ENCODE measurements around the gene DNAJC5G. TPM values are rescaled to one million over a fixed set of nuclear protein-coding genes. Genes with fewer than 3 reads are reported as not detected.

Gene DNAJC5G
- total RNA-seq, 1 experiment from 2014 or later, result 0.37 TPM

GRCh38 chr2:27261241-27261925 is 13.8 kb upstream of the DNAJC5G start:
- H3T11ph ChIP-seq (ENCODE audit: low read length), result no peak overlapping the region
- peaks cover 27 to 29% of the 10 kb centered on the region in 2 experiments for H3K4me1 Mint-ChIP-seq
- H3K18ac ChIP-seq (ENCODE audit: insufficient read length, low read depth, low read length), result no peak overlapping the region
- H3K4me2 ChIP-seq (ENCODE audit: insufficient read depth, insufficient read length, low read length), result peak overlapping the region; percentile 46
- no peak overlapping the region for H2BK5ac ChIP-seq (ENCODE audit: insufficient read length, low read length)
- no CpG with 5 or more reads among the region's 11 CpGs for WGBS (ENCODE audit: extremely low coverage, insufficient read length, low lambda C conversion rate)
- H3K4ac ChIP-seq (ENCODE audit: low read depth, low read length), result no peak overlapping the region
- H2AFZ ChIP-seq (ENCODE audit: low read length), result no peak overlapping the region
- no peak for DNase-seq
- no peak overlapping the region for H4K5ac ChIP-seq (ENCODE audit: insufficient read length, low read depth, low read length)
- H3K9me3 ChIP-seq (ENCODE audit: control insufficient read depth, low read depth, low read length), result no peaks in the 10 kb centered on the region
- peaks cover 54% of the 10 kb centered on the region for H3K27me3 Mint-ChIP-seq (ENCODE audit: low read depth)
- no peak overlapping the region for H3K9ac ChIP-seq (ENCODE audit: extremely low read depth, insufficient read length, low read length)
- H2BK120ac ChIP-seq (ENCODE audit: low read depth, low read length, poor library complexity, severe bottlenecking), result no peak overlapping the region
- no peak overlapping the region for H4K8ac ChIP-seq (replicated peaks; ENCODE audit: insufficient read length, low read depth, low read length)
- no peak overlapping the region for H2BK15ac ChIP-seq (ENCODE audit: low read depth, low read length)
- no peaks in the 10 kb centered on the region for H4K20me1 ChIP-seq (ENCODE audit: control insufficient read depth, insufficient read depth, insufficient read length)
- no peaks in the 10 kb centered on the region; a peak in 2 of 5 replicates for H3K9me3 Mint-ChIP-seq
- H3K23ac ChIP-seq (ENCODE audit: insufficient read length, low read depth, low read length), result no peak overlapping the region
- H2AK5ac ChIP-seq (ENCODE audit: insufficient read length, low read length), result no peak overlapping the region
- H4K91ac ChIP-seq (ENCODE audit: insufficient read length, low read depth, low read length), result no peak overlapping the region
- H3K56ac ChIP-seq (ENCODE audit: insufficient read length, low read depth, low read length), result no peak overlapping the region
- no peaks in the 10 kb centered on the region; the same call in 1 of the 2 replicates for H3K4me1 ChIP-seq (ENCODE audit: insufficient read depth, low read length)
- H3K27me3 ChIP-seq (ENCODE audit: insufficient read depth, low read length), result peaks cover 36% of the 10 kb centered on the region; the same call in 1 of the 2 replicates
- TF ChIP-seq CTCF (conservative IDR thresholded peaks at IDR 0.05), result no peak
- no peak overlapping the region for H3K14ac ChIP-seq (ENCODE audit: insufficient read depth, low read length)
- H2BK12ac ChIP-seq (ENCODE audit: insufficient read length, low read depth, low read length), result no peak overlapping the region
- no peak overlapping the region for H3K27ac ChIP-seq (ENCODE audit: insufficient read length, low read depth, low read length)
- no peaks in the 10 kb centered on the region; a peak in 2 of 7 replicates for H3K36me3 Mint-ChIP-seq (ENCODE audit: insufficient read depth in 1 of 3, low read depth in 3 of 3)
- no peaks in the 10 kb centered on the region for H3K79me1 ChIP-seq (ENCODE audit: insufficient read depth, low read depth, low read length, poor library complexity, severe bottlenecking)
- no peak overlapping the region for H2BK20ac ChIP-seq (ENCODE audit: low read depth, low read length, poor library complexity, severe bottlenecking)
- H3K79me2 ChIP-seq (ENCODE audit: insufficient read depth, low read length), result no peaks in the 10 kb centered on the region
- H3K4me3 Mint-ChIP-seq, result peak overlapping the region; percentile 58 to 88
- H3K23me2 ChIP-seq (ENCODE audit: insufficient read length, low read depth, low read length, poor library complexity, severe bottlenecking), result peaks cover 20% of the 10 kb centered on the region
- no peak overlapping the region for H3K27ac Mint-ChIP-seq
